K562 (cell line): Measurements from ENCODE around the gene AP2M1. TPM values are rescaled to one million over a fixed set of nuclear protein-coding genes. Genes with fewer than 3 reads are reported as not detected.
A peak's percentile ranks its signal among the peaks of the same experiment; 100 is the strongest.

Experiments
- CBX1 ChIP-seq: sonication (generic); IDR thresholded peaks from 2 replicates; pipeline ENCODE4 v1.6.1; 2016; ENCODE audit warnings: antibody characterized with exemption, low read depth, mild to moderate bottlenecking
- CREB3L1 ChIP-seq: fragments of 450-650 bp; IDR thresholded peaks from 2 replicates; pipeline ENCODE4 v1.6.1; 2014; ENCODE audit warnings: low read depth, mild to moderate bottlenecking, moderate library complexity, borderline replicate concordance
- ELF1 ChIP-seq: fragments of 200-800 bp; sonication (Bioruptor generic); IDR thresholded peaks from 2 replicates; pipeline ENCODE4 v1.6.1; 2016; ENCODE audit warnings: missing genetic modification characterization, missing compliant biosample characterization
- FOXM1 ChIP-seq, 2 experiments: fragments of 450-650 bp in 1 of 2; sonication (generic) in 1 of 2; formaldehyde crosslinking in 1 of 2; IDR thresholded peaks; 2 replicates each; pipeline versions ENCODE4 v1.6.1 to v1.9.0; 2017 to 2022; ENCODE audit warnings: low read depth in 2 of 2, mild to moderate bottlenecking in 2 of 2, missing genetic modification reagents in 1 of 2, moderate library complexity in 1 of 2
- HNRNPK ChIP-seq: fragments of 200-400 bp; formaldehyde crosslinking; IDR thresholded peaks from one replicate; pipeline ENCODE4 v1.6.1; 2018; ENCODE audit warnings: mild to moderate bottlenecking, low read depth, low read length; ENCODE audit not compliant: poor library complexity, severe bottlenecking
- NFE2 ChIP-seq: IDR thresholded peaks from 2 replicates; pipeline ENCODE4 v1.6.1; 2014; ENCODE audit warnings: antibody characterized with exemption, low read depth
- RBM22 ChIP-seq: fragments of 200-400 bp; formaldehyde crosslinking; IDR thresholded peaks from 2 replicates; pipeline ENCODE4 v1.6.1; 2018; ENCODE audit warnings: low read length, low read depth; ENCODE audit not compliant: poor library complexity, severe bottlenecking
- RERE ChIP-seq: sonication (generic); formaldehyde crosslinking; IDR thresholded peaks from 2 replicates; pipeline ENCODE4 v1.8.0; 2023; ENCODE audit warnings: missing genetic modification reagents, mild to moderate bottlenecking, borderline replicate concordance
- SRF ChIP-seq, 2 experiments: fragments of 250-450, 450-650 bp in 1 of 2; sonication (Bioruptor Pico) in 1 of 2; sonication (generic) in 1 of 2; formaldehyde crosslinking; IDR thresholded peaks; 2 replicates each; pipeline versions ENCODE4 v1.5.0 to v1.5.1; 2020 to 2022; ENCODE audit warnings: mild to moderate bottlenecking in 1 of 2, missing genetic modification reagents in 1 of 2
- XRCC5 ChIP-seq: fragments of 200-400 bp; formaldehyde crosslinking; IDR thresholded peaks from 2 replicates; pipeline ENCODE4 v1.6.1; 2017; ENCODE audit warnings: low read depth, mild to moderate bottlenecking, low read length
- ZFP1 ChIP-seq: fragments of 450-650 bp; formaldehyde crosslinking; IDR thresholded peaks from 2 replicates; pipeline ENCODE4 v1.4.0; 2020; ENCODE audit warnings: mild to moderate bottlenecking, mixed read lengths
- ZMIZ1 ChIP-seq, 2 experiments: fragments of 150-350 bp in 1 of 2; IDR thresholded peaks; 2 replicates each; pipeline ENCODE4 v1.6.1; 2012 to 2016; ENCODE audit warnings: low read depth in 2 of 2, low read length in 2 of 2, mild to moderate bottlenecking in 1 of 2, moderate library complexity in 1 of 2
- ZNF23 ChIP-seq: fragments of 250-450 bp; sonication (Bioruptor Pico); IDR thresholded peaks from 2 replicates; pipeline ENCODE4 v1.4.0; 2020; ENCODE audit warnings: mild to moderate bottlenecking
- ZNF561 ChIP-seq: fragments of 450-650 bp; formaldehyde crosslinking; conservative IDR thresholded peaks from 2 replicates; pipeline ENCODE4 v1.4.0; 2020; ENCODE audit warnings: mild to moderate bottlenecking, moderate library complexity
- ZNF766 ChIP-seq: fragments of 200-800 bp; sonication (Bioruptor generic); conservative IDR thresholded peaks from 2 replicates; pipeline ENCODE4 v1.6.1; 2016; ENCODE audit warnings: missing genetic modification characterization, missing compliant biosample characterization
- polyA plus RNA-seq, 8 experiments: library from polyadenylated mRNA; depleted of rRNA in 4 of 8; stranded (reverse) in 5 of 8; unstranded in 3 of 8; fragments of >200 nt; fragmentation: Nextera tagmentation in 2 of 8; fragmentation: Illumina TruSeq in 1 of 8; extraction: Ambion mirVana in 2 of 8; extraction: Trizol in 1 of 8; gene quantifications; 2 replicates each; pipeline versions ENCODE4 v1.2.1 to v1.2.3, GENCODE V29; 2011 to 2014; ENCODE audit warnings: inconsistent platforms in 1 of 8, missing spikeins in 1 of 8
- total RNA-seq, 7 experiments: library from RNA; depleted of rRNA in 6 of 7; stranded (reverse); fragments of >200 nt in 6 of 7; fragmentation: Illumina TruSeq in 2 of 7; extraction: Trizol in 2 of 7; gene quantifications; 2 replicates each; pipeline versions ENCODE4 v1.2.1 to v1.2.3, GENCODE V29; 2011 to 2021; ENCODE audit warnings: low replicate concordance in 1 of 7

AP2M1 gene
- total and polyA plus RNA-seq, 9 of the 15 experiments (the other 6 are each of a cell fraction or from before 2014, with no cell fraction given) = 118 to 505 (median 296) TPM

GRCh38 chr3:184185461-184186183 lies 11.0 kb downstream of the AP2M1 start (continued):
- TF ChIP-seq ELF1 (tag) (no peak), ZNF23 (CRISPR knock-in tag) (0 out of 2 replicates have a peak, but pooled peaks have one; percentile 25), XRCC5 (peak; percentile 83; the same call in 1 of the 2 replicates), ZFP1 (CRISPR knock-in tag) (no peak), RBM22 (peak; percentile 75), HNRNPK (no peak), ZMIZ1 (IDR thresholded peaks at IDR 0.05; ENCODE audit: low read depth in 2 of 2, low read length in 2 of 2) (peak in 1 of 2 experiments; percentile 73; a peak in 1 of 4 replicates), SRF (CRISPR knock-in tag; IDR thresholded peaks at IDR 0.05) (peak in 1 of 2 experiments; percentile 44; a peak in 3 of 4 replicates), ZNF561 (CRISPR knock-in tag) (no peak), FOXM1 (IDR thresholded peaks at IDR 0.05; ENCODE audit: low read depth) (0 out of 2 replicates have a peak, but pooled peaks have one; percentile 17), FOXM1 (CRISPR knock-in tag; IDR thresholded peaks at IDR 0.05; ENCODE audit: low read depth) (no peak), NFE2 (peak; percentile 80; the same call in 1 of the 2 replicates), CBX1 (no peak), ZNF766 (CRISPR knock-in tag) (peak; percentile 92; the same call in 1 of the 2 replicates), RERE (CRISPR knock-in tag) (no peak), CREB3L1 (peak; percentile 85)
